ENCODE results near the gene UBE2V1. TPM values are rescaled to one million over a fixed set of nuclear protein-coding genes. Genes with fewer than 3 reads are reported as not detected.

The UBE2V1 gene
- total and polyA plus RNA-seq, 10 of the 15 experiments (the other 5 are each of a cell fraction or from before 2014, with no cell fraction given): 51.8 to 219 (median 141) TPM

DNA sequence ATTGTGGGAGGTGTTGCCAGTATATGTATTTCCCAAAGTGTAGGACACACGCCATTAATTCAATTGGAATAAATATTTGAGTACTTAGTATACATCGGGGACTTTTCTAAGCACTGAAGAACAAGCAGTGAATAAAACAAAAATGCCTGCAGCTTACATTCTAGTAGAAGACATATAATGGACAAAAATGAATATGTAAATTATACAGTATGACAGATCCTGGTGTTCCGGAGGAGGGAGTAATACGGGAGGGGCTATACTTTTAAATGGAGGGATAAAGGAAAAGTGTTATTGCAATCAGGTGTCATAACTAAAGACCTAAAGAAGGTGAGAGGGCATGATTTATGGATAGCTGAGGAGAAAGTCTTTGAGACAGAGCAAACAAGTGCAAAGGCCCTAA is 15.1 kb downstream of the UBE2V1 start:
- in situ Hi-C loops (cut with MboI) (no loop called here), intact Hi-C loops (cut with micrococcal nuclease; ENCODE audit: unreplicated experiment) (no loop called here)
- no peak for FAIRE-seq
- ChIA-PET CTCF (interaction anchor here (0.7 to 8.1 kb wide), 6 partner anchors 8 to 121 kb away, joined by 3 to 57 read pairs (median 3); no protein-coding TSS in a partner anchor), RAD21 (ENCODE audit: unreplicated experiment) (interaction anchor here (0.9 to 1.0 kb wide), 3 partner anchors 12 to 72 kb away, joined by 3 to 4 read pairs (median 4); no protein-coding TSS in a partner anchor), SMC1A (ENCODE audit: uncharacterized antibody, unreplicated experiment) (interaction anchor here (1.0 to 1.3 kb wide), 3 partner anchors 18 to 440 kb away, joined by 3 read pairs; no protein-coding TSS in a partner anchor), POLR2A (interaction anchor here (0.6 to 1.7 kb wide), 2 partner anchors 12 to 138 kb away, joined by 3 read pairs; no protein-coding TSS in a partner anchor)
- Histone ChIP-seq H3K4me1 (ENCODE audit: control insufficient read depth, insufficient read depth, low read length) (peaks cover 3% of the 10 kb centered on the region), H3K4me2 (ENCODE audit: control insufficient read depth, insufficient read depth) (no peak overlapping the region), H4K20me1 (ENCODE audit: control insufficient read depth, insufficient read depth) (peaks cover 4% of the 10 kb centered on the region), H3K9me3 (replicated peaks; ENCODE audit: control insufficient read depth, insufficient read depth, low read length) (no peaks in the 10 kb centered on the region), H3K9ac (ENCODE audit: control insufficient read depth, insufficient read depth, low read length) (no peak overlapping the region), H3K36me3 (ENCODE audit: control insufficient read depth in 2 of 2, insufficient read depth in 2 of 2, low read length in 1 of 2) (peaks cover 10 to 43% of the 10 kb centered on the region in 2 experiments), H3K27ac (ENCODE audit: control insufficient read depth, insufficient read depth) (no peak overlapping the region), H2AFZ (ENCODE audit: control insufficient read depth, low read depth, low read length) (no peak overlapping the region), H3K79me2 (ENCODE audit: control insufficient read depth, insufficient read depth, low read length) (peaks cover 57% of the 10 kb centered on the region), H3K27me3 (replicated peaks in 1 of 2; ENCODE audit: control insufficient read depth in 2 of 2, insufficient read depth in 2 of 2, low read length in 1 of 2) (no peaks in the 10 kb centered on the region), H3K4me3 (no peak overlapping the region)
- DNase-seq (ENCODE audit: low read depth, low spot score): no peak
- ATAC-seq: no peak
- 93% methylated on average over 4 of the region's 4 CpGs for WGBS (ENCODE audit: insufficient coverage, insufficient replicate concordance, low lambda C conversion rate, missing lambda C conversion rate)
- BruUV-seq (replicated peaks): no TSS peak
- TF ChIP-seq SRF (IDR thresholded peaks at IDR 0.05; ENCODE audit: low read depth in 2 of 2, low read length in 2 of 2) (no peak), KDM1A (IDR thresholded peaks at IDR 0.05; ENCODE audit: borderline replicate concordance) (no peak), DPF2 (IDR thresholded peaks at IDR 0.05) (no peak), PAX5 (IDR thresholded peaks at IDR 0.05; ENCODE audit: borderline replicate concordance, low read depth, low read length) (no peak)

DNA sequence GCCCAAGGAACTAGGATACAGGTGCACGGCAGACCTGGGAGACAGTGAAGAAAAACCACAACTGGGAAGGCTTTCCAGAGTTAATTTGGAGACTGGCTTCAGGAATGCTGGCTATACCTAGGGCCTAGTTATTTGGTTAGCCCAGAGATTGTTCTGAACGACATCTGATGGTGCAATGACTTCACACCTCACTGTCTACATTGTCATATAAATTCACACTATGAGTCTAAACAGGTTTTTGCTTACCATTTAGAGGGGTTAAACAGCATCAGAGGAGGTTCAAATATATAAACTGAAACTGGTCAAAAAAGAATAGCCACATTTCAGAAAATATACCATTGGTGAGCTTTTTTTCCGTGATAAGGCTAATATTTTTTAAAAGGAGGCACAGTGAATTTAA is 16.7 kb downstream of the UBE2V1 start:
- H3K4me2 ChIP-seq (ENCODE audit: control insufficient read depth, insufficient read depth): no peak overlapping the region
- peaks cover 8% of the 10 kb centered on the region for H4K20me1 ChIP-seq (ENCODE audit: control insufficient read depth, insufficient read depth)
- ChIA-PET POLR2A (no interaction called here), RAD21 (ENCODE audit: unreplicated experiment) (interaction anchor here (0.6 to 1.1 kb wide), 2 partner anchors 10 to 175 kb away, joined by 3 read pairs; no protein-coding TSS in a partner anchor), SMC1A (ENCODE audit: uncharacterized antibody, unreplicated experiment) (interaction anchor here (1.1 to 1.4 kb wide), 3 partner anchors 10 to 17 kb away, joined by 3 read pairs; partner anchors contain the start of gene UBE2V1), CTCF (interaction anchor here (0.7 to 8.1 kb wide), 4 partner anchors 10 to 130 kb away, joined by 3 to 57 read pairs (median 6); no protein-coding TSS in a partner anchor)
- no peaks in the 10 kb centered on the region for H3K27me3 ChIP-seq (replicated peaks in 1 of 2; ENCODE audit: control insufficient read depth in 2 of 2, insufficient read depth in 2 of 2, low read length in 1 of 2)
- intact Hi-C loops (cut with micrococcal nuclease; ENCODE audit: unreplicated experiment): no loop called here
- no peak overlapping the region for H3K4me3 ChIP-seq
- DNase-seq (ENCODE audit: low read depth, low spot score) (no peak), ATAC-seq (no peak), FAIRE-seq (no peak)
- no peak overlapping the region for H2AFZ ChIP-seq (ENCODE audit: control insufficient read depth, low read depth, low read length)
- H3K36me3 ChIP-seq (ENCODE audit: control insufficient read depth in 2 of 2, insufficient read depth in 2 of 2, low read length in 1 of 2): peaks cover 9 to 45% of the 10 kb centered on the region in 2 experiments
- H3K9ac ChIP-seq (ENCODE audit: control insufficient read depth, insufficient read depth, low read length): no peak overlapping the region
- peaks cover 46% of the 10 kb centered on the region for H3K79me2 ChIP-seq (ENCODE audit: control insufficient read depth, insufficient read depth, low read length)
- TSS peak; percentile 11 for BruUV-seq (replicated peaks)
- no peaks in the 10 kb centered on the region for H3K9me3 ChIP-seq (replicated peaks; ENCODE audit: control insufficient read depth, insufficient read depth, low read length)
- in situ Hi-C loops (cut with MboI): no loop called here
- no peaks in the 10 kb centered on the region for H3K4me1 ChIP-seq (ENCODE audit: control insufficient read depth, insufficient read depth, low read length)
- H3K27ac ChIP-seq (ENCODE audit: control insufficient read depth, insufficient read depth): no peak overlapping the region
- 95% methylated on average over 3 of the region's 3 CpGs for WGBS (ENCODE audit: insufficient coverage, insufficient replicate concordance, low lambda C conversion rate, missing lambda C conversion rate)
- no peak for TF ChIP-seq SP1 (IDR thresholded peaks at IDR 0.05; ENCODE audit: low read depth, low read length)
- TF ChIP-seq FOS (IDR thresholded peaks at IDR 0.05; ENCODE audit: borderline replicate concordance, extremely low read depth, insufficient read length): no peak
- TF ChIP-seq YBX1 (IDR thresholded peaks at IDR 0.05): no peak
- TF ChIP-seq NR2C1 (IDR thresholded peaks at IDR 0.05): no peak
- TF ChIP-seq, protein P1, sequence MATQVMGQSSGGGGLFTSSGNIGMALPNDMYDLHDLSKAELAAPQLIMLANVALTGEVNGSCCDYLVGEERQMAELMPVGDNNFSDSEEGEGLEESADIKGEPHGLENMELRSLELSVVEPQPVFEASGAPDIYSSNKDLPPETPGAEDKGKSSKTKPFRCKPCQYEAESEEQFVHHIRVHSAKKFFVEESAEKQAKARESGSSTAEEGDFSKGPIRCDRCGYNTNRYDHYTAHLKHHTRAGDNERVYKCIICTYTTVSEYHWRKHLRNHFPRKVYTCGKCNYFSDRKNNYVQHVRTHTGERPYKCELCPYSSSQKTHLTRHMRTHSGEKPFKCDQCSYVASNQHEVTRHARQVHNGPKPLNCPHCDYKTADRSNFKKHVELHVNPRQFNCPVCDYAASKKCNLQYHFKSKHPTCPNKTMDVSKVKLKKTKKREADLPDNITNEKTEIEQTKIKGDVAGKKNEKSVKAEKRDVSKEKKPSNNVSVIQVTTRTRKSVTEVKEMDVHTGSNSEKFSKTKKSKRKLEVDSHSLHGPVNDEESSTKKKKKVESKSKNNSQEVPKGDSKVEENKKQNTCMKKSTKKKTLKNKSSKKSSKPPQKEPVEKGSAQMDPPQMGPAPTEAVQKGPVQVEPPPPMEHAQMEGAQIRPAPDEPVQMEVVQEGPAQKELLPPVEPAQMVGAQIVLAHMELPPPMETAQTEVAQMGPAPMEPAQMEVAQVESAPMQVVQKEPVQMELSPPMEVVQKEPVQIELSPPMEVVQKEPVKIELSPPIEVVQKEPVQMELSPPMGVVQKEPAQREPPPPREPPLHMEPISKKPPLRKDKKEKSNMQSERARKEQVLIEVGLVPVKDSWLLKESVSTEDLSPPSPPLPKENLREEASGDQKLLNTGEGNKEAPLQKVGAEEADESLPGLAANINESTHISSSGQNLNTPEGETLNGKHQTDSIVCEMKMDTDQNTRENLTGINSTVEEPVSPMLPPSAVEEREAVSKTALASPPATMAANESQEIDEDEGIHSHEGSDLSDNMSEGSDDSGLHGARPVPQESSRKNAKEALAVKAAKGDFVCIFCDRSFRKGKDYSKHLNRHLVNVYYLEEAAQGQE (IDR thresholded peaks at IDR 0.05; ENCODE audit: low read depth, low read length): no peak
- TF ChIP-seq NFIC (IDR thresholded peaks at IDR 0.05; ENCODE audit: low read depth, low read length): no peak
- no peak for TF ChIP-seq GABPA (IDR thresholded peaks at IDR 0.05; ENCODE audit: low read depth)
- no peak for TF ChIP-seq SIX5 (IDR thresholded peaks at IDR 0.05; ENCODE audit: low read depth, low read length, severe bottlenecking)
- no peak for TF ChIP-seq TAF1 (IDR thresholded peaks at IDR 0.05; ENCODE audit: borderline replicate concordance, low read depth, low read length)

Data from GM12878 (cell line).